Measurements from ENCODE around the gene PFAS.

Gene PFAS

GRCh38 chr17:8268550-8269298 lies 19.6 kb downstream of the PFAS start:
- DNase-seq (ENCODE audit: low read depth) = no peak

GRCh38 chr17:8272421-8272820 lies 23.3 kb downstream of the PFAS start:
- no peak for DNase-seq (ENCODE audit: low read depth)

GRCh38 chr17:8273884-8274444 lies 24.9 kb downstream of the PFAS start:
- no peak for DNase-seq (ENCODE audit: low read depth)

- DNase-seq (ENCODE audit: low read depth) = no peak
These were observed 25.7 kb downstream of the PFAS start for GRCh38 chr17:8274816-8275215.

GRCh38 chr17:8275421-8276290 lies 26.6 kb downstream of the PFAS start:
- no peak for DNase-seq (ENCODE audit: low read depth)

- DNase-seq (ENCODE audit: low read depth) = no peak
These were observed 28.2 kb downstream of the PFAS start for GRCh38 chr17:8277317-8277716.

- no peak for DNase-seq (ENCODE audit: low read depth)
These were observed 33.3 kb downstream of the PFAS start for GRCh38 chr17:8282345-8282744.

GRCh38 chr17:8283356-8283755 lies 34.3 kb downstream of the PFAS start:
- no peak for DNase-seq (ENCODE audit: low read depth)

GRCh38 chr17:8284126-8284525 lies 35.0 kb downstream of the PFAS start:
- no peak for DNase-seq (ENCODE audit: low read depth)

- no peak for DNase-seq (ENCODE audit: low read depth)
These were observed 36.4 kb downstream of the PFAS start for GRCh38 chr17:8285270-8286181.

GRCh38 chr17:8287651-8288335 lies 38.7 kb downstream of the PFAS start:
- DNase-seq (ENCODE audit: low read depth) = no peak

- peak; percentile 64 for DNase-seq (ENCODE audit: low read depth)
These were observed 39.4 kb downstream of the PFAS start, which contains the start of gene RANGRF for GRCh38 chr17:8288336-8289102. RANGRF (plus strand) TSS chr17:8288670; CDS start chr17:8288789, 119 bp downstream.

- DNase-seq (ENCODE audit: low read depth) = no peak
These were observed 40.0 kb downstream of the PFAS start for GRCh38 chr17:8289103-8289397.

- no peak for DNase-seq (ENCODE audit: low read depth)
These were observed 41.0 kb downstream of the PFAS start for GRCh38 chr17:8290043-8290442.

GRCh38 chr17:8292639-8293395 lies 43.7 kb downstream of the PFAS start:
- no peak for DNase-seq (ENCODE audit: low read depth)

- DNase-seq (ENCODE audit: low read depth) = no peak
These were observed 45.3 kb downstream of the PFAS start for GRCh38 chr17:8294361-8294760.

- DNase-seq (ENCODE audit: low read depth) = no peak
These were observed 45.8 kb downstream of the PFAS start for GRCh38 chr17:8294814-8295316.

- DNase-seq (ENCODE audit: low read depth) = no peak
These were observed 51.1 kb downstream of the PFAS start for GRCh38 chr17:8300226-8300625.

GRCh38 chr17:8300627-8301242 lies 51.6 kb downstream of the PFAS start:
- DNase-seq (ENCODE audit: low read depth) = peak; percentile 39
